ENCODE results near the gene ZNF653.
"Not testable (repeated sequence)": the region's sequence is repeated elsewhere in the genome, so short reads cannot be mapped to it uniquely, and the experiment has no call there.

ZNF653 gene

DNA sequence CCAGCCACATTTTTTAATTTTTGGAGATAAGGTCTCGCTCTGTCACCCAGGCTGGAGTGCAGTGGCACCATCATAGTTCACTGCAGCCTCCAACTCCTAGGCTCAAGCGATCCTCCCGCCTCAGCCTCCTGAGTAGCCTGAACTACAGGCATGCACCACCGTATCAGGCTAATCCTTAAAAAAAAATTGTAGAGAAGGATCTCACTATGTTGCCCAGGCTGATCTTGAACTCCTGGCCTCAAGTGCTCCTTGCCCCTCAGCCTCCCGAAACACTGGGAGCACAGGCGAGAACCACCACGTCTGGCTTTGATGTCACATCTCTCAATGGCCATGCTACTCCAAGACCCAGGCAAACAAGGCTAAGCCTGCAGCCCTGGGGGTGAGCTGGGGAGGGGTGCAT lies 49.0 kb downstream of the ZNF653 start:
- DNase-seq (ENCODE audit: low read depth in 2 of 2) = no peak

DNA sequence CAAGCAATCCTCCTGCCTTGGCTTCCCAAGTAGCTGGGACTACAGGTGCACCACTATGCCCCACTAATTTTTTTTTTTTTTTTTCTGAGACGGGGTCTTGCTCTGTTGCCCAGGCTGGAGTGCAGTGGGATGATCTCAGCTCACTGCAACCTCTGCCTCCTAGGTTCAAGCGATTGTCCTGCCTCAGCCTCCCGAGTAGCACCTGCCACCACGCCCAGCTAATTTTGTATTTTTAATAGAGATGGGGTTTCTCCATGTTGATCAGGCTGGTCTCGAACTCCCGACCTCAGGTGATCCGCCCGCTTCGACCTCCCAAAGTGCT lies 50.4 kb downstream of the ZNF653 start:
- not testable (repeated sequence) for DNase-seq (ENCODE audit: low read depth in 2 of 2)

- DNase-seq (ENCODE audit: low read depth in 2 of 2) = no peak
Observed at GRCh38 chr19:11453468-11454341, 51.9 kb downstream of the ZNF653 start.

GRCh38 chr19:11452620-11453310 lies 52.9 kb downstream of the ZNF653 start:
- no peak for DNase-seq (ENCODE audit: low read depth in 2 of 2)

DNA sequence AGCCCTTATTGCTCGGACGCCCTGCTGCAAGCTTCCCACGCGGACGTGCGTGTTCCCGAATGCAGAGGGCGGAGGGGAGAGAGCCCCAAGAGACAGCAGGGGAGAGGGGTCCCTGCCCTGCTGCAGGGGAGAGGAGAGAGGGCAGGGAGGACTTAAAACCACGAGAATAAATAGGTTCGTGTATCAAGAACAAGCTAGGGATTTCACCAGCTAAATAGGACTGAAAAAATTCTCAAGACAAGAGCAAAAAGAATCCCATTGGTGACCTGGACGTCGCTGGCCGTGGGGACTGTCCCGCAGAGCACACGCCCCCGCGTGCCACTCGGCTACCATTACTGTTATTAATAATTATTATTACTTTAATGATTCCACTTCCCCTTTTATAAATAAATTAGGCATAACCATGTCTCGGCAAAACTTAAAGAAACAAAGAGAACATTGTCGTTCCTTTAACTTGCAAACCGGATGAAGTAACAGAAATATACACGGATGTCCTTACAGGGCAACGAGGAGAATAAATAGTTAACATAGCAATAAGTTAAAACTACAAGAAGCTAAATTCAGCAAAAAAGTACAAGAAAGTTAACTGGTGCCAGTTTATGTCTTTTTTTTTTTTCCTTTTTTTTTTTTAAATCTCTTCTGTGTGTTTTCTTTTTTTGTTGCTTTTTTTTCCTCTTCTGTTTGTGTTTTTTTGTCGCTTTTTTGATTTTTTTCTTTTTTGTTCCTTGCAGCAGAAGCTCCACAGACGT lies 53.6 kb downstream of the ZNF653 start:
- no peak for DNase-seq (ENCODE audit: low read depth in 2 of 2)

GRCh38 chr19:11451327-11451870 lies 54.2 kb downstream of the ZNF653 start:
- DNase-seq (ENCODE audit: low read depth in 2 of 2) = no peak

GRCh38 chr19:11450570-11451326 lies 54.9 kb downstream of the ZNF653 start:
- no peak for DNase-seq (ENCODE audit: low read depth in 2 of 2)

- DNase-seq (ENCODE audit: low read depth in 2 of 2) = no peak
Observed at GRCh38 chr19:11448923-11449554, 56.6 kb downstream of the ZNF653 start.

GRCh38 chr19:11448410-11448809 lies 57.2 kb downstream of the ZNF653 start:
- no peak for DNase-seq (ENCODE audit: low read depth in 2 of 2)

DNA sequence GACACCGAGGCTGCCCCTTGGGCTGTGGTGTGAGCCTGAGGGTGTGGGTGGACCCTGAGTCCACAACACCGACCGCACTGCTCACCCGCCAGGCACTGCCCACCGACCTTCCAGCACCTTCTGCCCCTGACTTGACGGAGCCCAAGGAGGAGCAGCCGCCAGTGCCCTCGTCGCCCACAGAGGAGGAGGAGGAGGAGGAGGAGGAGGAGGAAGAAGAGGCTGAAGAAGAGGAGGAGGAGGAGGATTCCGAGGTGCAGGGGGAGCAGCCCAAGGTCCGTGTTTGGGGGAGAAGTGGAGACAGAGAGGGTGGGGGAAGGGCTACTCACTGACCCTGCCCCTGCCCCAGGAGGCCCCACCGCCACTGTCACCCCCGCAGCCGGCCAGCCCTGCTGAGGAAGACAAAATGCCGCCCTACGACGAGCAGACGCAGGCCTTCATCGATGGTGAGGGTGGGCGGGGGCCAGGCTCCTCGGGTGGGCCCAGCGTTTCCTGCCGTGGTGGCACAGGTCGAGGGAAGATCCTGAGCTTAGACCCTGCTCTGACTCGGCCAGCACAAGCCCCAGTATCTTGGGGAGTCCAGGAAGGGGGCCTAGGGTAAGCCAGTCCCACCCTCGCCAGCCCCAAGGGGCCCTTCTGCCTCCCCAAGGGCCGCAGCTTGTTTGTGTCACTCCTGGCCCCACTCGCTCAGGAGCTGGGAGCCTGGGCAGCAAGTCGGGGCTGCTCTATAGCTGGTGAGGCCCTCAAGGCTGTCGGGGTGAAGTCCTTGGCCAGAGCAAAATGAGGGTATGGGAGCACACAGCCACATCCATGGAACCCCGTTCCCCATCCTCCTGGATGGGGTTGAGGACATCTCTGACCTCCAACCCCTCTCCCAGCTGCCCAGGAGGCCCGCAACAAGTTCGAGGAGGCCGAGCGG lies 58.0 kb downstream of the ZNF653 start:
- DNase-seq (ENCODE audit: low read depth in 2 of 2) = no peak

- no peak for DNase-seq (ENCODE audit: low read depth in 2 of 2)
Observed at GRCh38 chr19:11446652-11447301, 58.9 kb downstream of the ZNF653 start.

GRCh38 chr19:11446271-11446651 lies 59.4 kb downstream of the ZNF653 start:
- DNase-seq (ENCODE audit: low read depth in 2 of 2) = no peak

DNA sequence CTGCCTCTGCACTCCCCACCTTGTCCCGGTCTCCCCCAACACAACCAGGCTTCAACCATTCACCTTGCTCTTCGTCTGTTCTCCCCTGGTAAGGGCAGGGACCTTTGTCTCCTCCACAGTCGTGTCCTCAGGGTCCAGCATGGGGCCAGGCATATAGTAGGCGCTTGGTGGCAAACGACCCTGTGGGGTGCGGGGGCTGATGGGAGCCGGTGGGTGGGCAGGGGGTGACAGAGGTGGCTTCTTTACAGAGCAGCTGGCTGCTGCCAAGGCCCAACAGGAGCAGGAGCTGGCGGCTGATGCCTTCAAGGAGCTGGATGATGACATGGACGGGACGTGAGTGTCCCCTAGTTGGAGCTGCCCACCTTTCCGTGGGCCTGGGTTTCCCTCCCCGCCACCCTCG lies 60.5 kb downstream of the ZNF653 start:
- no peak for DNase-seq (ENCODE audit: low read depth in 2 of 2)

- DNase-seq (ENCODE audit: low read depth in 2 of 2) = no peak
Observed at GRCh38 chr19:11444059-11444458, 61.6 kb downstream of the ZNF653 start.

GRCh38 chr19:11437955-11438354 lies 67.7 kb downstream of the ZNF653 start:
- DNase-seq (ENCODE audit: low read depth in 2 of 2) = no peak

- no peak for DNase-seq (ENCODE audit: low read depth in 2 of 2)
Observed at GRCh38 chr19:11435833-11436313, 69.8 kb downstream of the ZNF653 start.

DNA sequence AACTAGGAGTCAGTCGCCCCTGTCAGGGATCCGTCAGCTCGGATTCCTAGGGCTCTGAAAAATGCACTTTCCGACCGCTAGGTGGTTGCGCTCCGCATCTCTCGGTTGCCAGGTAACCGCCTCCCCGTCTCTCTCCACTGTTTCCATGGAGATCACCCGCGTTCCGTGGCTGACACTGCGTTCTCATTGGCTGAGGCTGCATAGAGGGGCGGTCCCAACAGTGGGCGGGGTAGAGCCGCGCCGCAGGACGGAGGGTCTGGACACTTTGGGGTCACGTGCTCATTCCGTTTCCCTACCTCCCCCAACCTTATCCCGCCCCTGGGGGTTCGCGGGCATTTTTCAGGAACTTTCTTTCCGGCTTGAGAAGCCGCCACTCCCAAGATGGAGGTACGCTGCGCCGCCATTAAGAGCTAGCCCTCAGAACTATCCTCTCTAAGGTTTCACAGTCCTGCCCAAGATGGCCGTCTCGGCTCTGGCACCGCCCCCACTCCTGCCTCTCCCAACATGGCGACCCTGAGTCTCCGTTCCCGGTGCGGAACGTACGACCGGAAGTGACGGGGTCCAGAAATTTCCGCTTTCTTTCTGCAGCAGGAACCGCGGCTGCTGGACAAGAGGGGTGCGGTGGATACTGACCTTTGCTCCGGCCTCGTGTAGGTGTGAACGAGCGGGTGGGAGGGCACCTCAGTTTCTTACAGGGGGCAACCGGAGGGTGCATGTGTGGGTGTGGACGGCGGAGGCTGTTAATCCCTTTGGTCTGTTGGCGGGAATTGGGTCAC lies 70.4 kb downstream of the ZNF653 start, which contains the start of the genes ODAD3 and PRKCSH:
ODAD3 (minus strand) TSS at position 65 of the 776 bp plus-strand sequence. CDS start 105 bp downstream, outside the sequence.
PRKCSH (plus strand) TSS at position 579 of the 776 bp plus-strand sequence. CDS start 483 bp downstream, outside the sequence.
- peak; percentile 98 to 99 for DNase-seq (ENCODE audit: low read depth in 2 of 2)

DNA sequence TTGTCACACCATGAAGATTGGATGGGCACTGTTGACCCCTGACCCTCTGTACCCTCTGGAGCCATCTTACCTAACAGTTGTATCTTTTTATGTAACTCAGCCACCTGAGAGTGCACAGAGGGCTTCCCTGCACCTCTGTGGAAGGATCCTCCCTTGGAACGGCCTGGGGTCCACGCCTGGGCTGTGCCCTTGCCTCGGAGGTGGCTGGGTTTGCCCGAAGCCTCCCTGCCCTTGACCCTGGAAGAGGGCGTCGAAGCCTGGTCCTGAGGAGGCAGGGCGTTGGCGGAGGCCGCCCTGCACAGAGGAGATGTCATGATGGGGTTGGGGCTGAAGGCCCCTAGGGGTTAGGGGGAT lies 71.0 kb downstream of the ZNF653 start:
- no peak for DNase-seq (ENCODE audit: low read depth in 2 of 2)

All from stimulated activated CD8-positive, alpha-beta memory T cell treated with anti-CD3 and anti-CD28 coated beads, Interleukin-15, amount 100 ng/mL, for 48 hours (primary cell).